MM.1S (cell line): ENCODE data around the gene FAM174C.

Source experiments
- CTCF ChIP-seq: fragments of 300-600 bp; sonication (generic); IDR thresholded peaks from 2 replicates; pipeline ENCODE4 v1.5.1; 2016; ENCODE audit warnings: antibody characterized with exemption, low read length, mixed read lengths
- EZH2 ChIP-seq: fragments of 300-600 bp; sonication (generic); optimal IDR thresholded peaks from 2 replicates; pipeline ENCODE3; 2017; ENCODE audit warnings: low read depth, mild to moderate bottlenecking, antibody characterized with exemption, low read length, mixed read lengths

GRCh38 chr19:1260749-1261537 lies 14.4 kb upstream of the FAM174C start:
- TF ChIP-seq CTCF (no peak), EZH2 (no peak)
